ENCODE data around the gene FBLN5.

- TF ChIP-seq CTCF (IDR thresholded peaks at IDR 0.05; ENCODE audit: low read depth, low read length) (no peak), MAX (IDR thresholded peaks at IDR 0.05; ENCODE audit: low read depth, low read length) (no peak), POLR2A (IDR thresholded peaks at IDR 0.05; ENCODE audit: extremely low read depth, insufficient read length) (no peak)
Measured at GRCh38 chr14:91870890-91871289, 76.6 kb downstream of the FBLN5 start.
